Measurements from ENCODE around the gene PTPRA. TPM values are rescaled to one million over a fixed set of nuclear protein-coding genes. Genes with fewer than 3 reads are reported as not detected.

PTPRA gene
- total and polyA plus RNA-seq, 10 of the 15 experiments (the other 5 are each of a cell fraction or from before 2014, with no cell fraction given), result 3.9 to 62.1 (median 34.6) TPM

DNA sequence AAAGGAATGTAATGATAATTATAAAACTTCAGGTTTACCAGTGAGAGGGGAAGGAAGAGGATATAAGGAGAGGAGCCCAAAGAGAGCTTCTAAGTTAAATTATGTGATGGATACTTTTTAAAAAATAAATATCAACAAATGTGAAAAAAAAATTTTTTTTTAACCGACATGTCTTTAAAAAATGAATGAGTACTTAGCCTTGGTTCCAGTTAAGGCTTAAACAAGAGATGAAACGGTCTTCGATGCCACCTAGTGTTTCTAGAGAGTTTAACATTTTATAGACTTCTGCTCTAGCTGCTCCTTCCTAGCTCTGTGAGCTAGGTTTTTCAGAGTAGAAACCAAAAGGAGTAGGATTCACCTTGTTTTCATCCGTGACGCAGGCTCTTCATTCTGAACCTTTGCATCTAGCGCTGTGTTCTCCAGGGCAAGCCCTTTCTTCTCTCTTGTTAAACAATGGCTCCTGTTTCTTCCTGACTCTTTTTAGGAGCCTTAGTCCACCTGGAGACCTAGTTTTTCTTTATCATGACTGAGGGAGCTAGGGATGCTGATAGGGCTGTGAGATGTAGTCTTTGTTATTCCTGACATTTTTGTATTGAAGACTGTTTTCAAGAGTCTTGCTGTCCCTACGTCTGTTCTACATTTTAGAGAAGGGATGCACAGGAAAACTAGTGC lies 127.7 kb downstream of the PTPRA start:
- no peak overlapping the region for H3K9ac ChIP-seq (ENCODE audit: control insufficient read depth, insufficient read depth, low read length)
- no peaks in the 10 kb centered on the region for H3K9me3 ChIP-seq (replicated peaks; ENCODE audit: control insufficient read depth, insufficient read depth, low read length)
- intact Hi-C loops (cut with micrococcal nuclease; ENCODE audit: unreplicated experiment), result loop anchor here (1.0 to 5.0 kb wide), 4 partner anchors 89 to 249 kb away; partner anchors contain the start of gene PTPRA
- no peaks in the 10 kb centered on the region for H3K79me2 ChIP-seq (ENCODE audit: control insufficient read depth, insufficient read depth, low read length)
- DNase-seq (ENCODE audit: low read depth, low spot score) (no peak), FAIRE-seq (peak; percentile 99), ATAC-seq (peak; percentile 92)
- SMC1A ChIA-PET (ENCODE audit: uncharacterized antibody, unreplicated experiment), result interaction anchor here (0.6 to 1.4 kb wide), 20 partner anchors 12 to 287 kb away, joined by 3 to 6 read pairs (median 3); no protein-coding TSS in a partner anchor
- H3K4me3 ChIP-seq, result no peak overlapping the region
- H3K36me3 ChIP-seq (ENCODE audit: control insufficient read depth in 2 of 2, insufficient read depth in 2 of 2, low read length in 1 of 2), result peaks cover 0 to 3% of the 10 kb centered on the region in 2 experiments; a peak in 2 of 4 replicates
- in situ Hi-C loops (cut with MboI), result no loop called here
- CTCF ChIA-PET, result interaction anchor here (0.6 to 2.9 kb wide), 43 partner anchors 10 to 481 kb away, joined by 3 to 18 read pairs (median 4); partner anchors contain the start of genes PTPRA and TMEM239
- no TSS peak for BruUV-seq (replicated peaks)
- no peaks in the 10 kb centered on the region for H3K4me1 ChIP-seq (ENCODE audit: control insufficient read depth, insufficient read depth, low read length)
- H2AFZ ChIP-seq (ENCODE audit: control insufficient read depth, low read depth, low read length), result no peak overlapping the region
- POLR2A ChIA-PET, result interaction anchor here (0.5 to 1.0 kb wide), 2 partner anchors 42 to 157 kb away, joined by 3 to 4 read pairs; partner anchors contain the start of gene GNRH2
- no peaks in the 10 kb centered on the region for H4K20me1 ChIP-seq (ENCODE audit: control insufficient read depth, insufficient read depth)
- no peak overlapping the region for H3K27ac ChIP-seq (ENCODE audit: control insufficient read depth, insufficient read depth)
- RAD21 ChIA-PET (ENCODE audit: unreplicated experiment), result interaction anchor here (0.5 to 1.7 kb wide), 19 partner anchors 11 to 470 kb away, joined by 3 to 10 read pairs (median 3); partner anchors contain the start of genes ATRN, NOP56 and PTPRA
- no peak overlapping the region for H3K4me2 ChIP-seq (ENCODE audit: control insufficient read depth, insufficient read depth)
- 84% methylated on average over 7 of the region's 7 CpGs for WGBS (ENCODE audit: insufficient coverage, insufficient replicate concordance, low lambda C conversion rate, missing lambda C conversion rate)
- no peaks in the 10 kb centered on the region for H3K27me3 ChIP-seq (replicated peaks in 1 of 2; ENCODE audit: control insufficient read depth in 2 of 2, insufficient read depth in 2 of 2, low read length in 1 of 2)
- TF ChIP-seq CTCF (IDR thresholded peaks at IDR 0.05 in 2 of 3, conservative IDR thresholded peaks at IDR 0.05 in 1 of 3; ENCODE audit: control insufficient read depth in 2 of 3, extremely low read depth in 1 of 3, insufficient read depth in 1 of 3, low read depth in 3 of 3, low read length in 3 of 3) (peak; percentile 55 to 69 (median 57); a peak in 5 of 6 replicates), CUX1 (IDR thresholded peaks at IDR 0.05; ENCODE audit: insufficient replicate concordance, low read depth, low read length) (no peak), TCF7 (IDR thresholded peaks at IDR 0.05; ENCODE audit: borderline replicate concordance) (no peak), GATAD2B (conservative IDR thresholded peaks at IDR 0.05; ENCODE audit: low read depth) (no peak), POU2F2 (IDR thresholded peaks at IDR 0.05; ENCODE audit: borderline replicate concordance, low read depth, low read length) (no peak), NRF1 (conservative IDR thresholded peaks at IDR 0.05; ENCODE audit: low read depth, low read length) (no peak), ZNF687 (IDR thresholded peaks at IDR 0.05) (no peak), RFX5 (IDR thresholded peaks at IDR 0.05; ENCODE audit: low read depth, low read length) (no peak), SMC3 (IDR thresholded peaks at IDR 0.05; ENCODE audit: borderline replicate concordance, low read length) (peak; percentile 49; the same call in 1 of the 2 replicates)
